HCT116 (cell line): ENCODE measurements around the gene DDX1.

Experiments used
- JUND ChIP-seq: IDR thresholded peaks from 2 replicates; pipeline ENCODE4 v1.6.1; 2012
- POLR2A ChIP-seq: IDR thresholded peaks from 2 replicates; pipeline ENCODE4 v1.7.0; 2011; ENCODE audit warnings: borderline replicate concordance; ENCODE audit not compliant: insufficient read depth, insufficient read length; ENCODE audit errors: extremely low read depth
- RAD21 ChIP-seq: IDR thresholded peaks from 2 replicates; pipeline ENCODE4 v1.6.1; 2012; ENCODE audit warnings: low read depth, mild to moderate bottlenecking
- SIN3A ChIP-seq: IDR thresholded peaks from 2 replicates; pipeline ENCODE4 v1.6.1; 2012; ENCODE audit warnings: low read depth
- SRF ChIP-seq: IDR thresholded peaks from 2 replicates; pipeline ENCODE4 v1.6.1; 2012; ENCODE audit warnings: low read depth
- TF ChIP-seq, protein P1 (sequence below), 3 experiments: fragments of 200-600 bp in 1 of 3; sonication (generic) in 1 of 3; IDR thresholded peaks in 2 of 3; conservative IDR thresholded peaks in 1 of 3; 2 replicates each; pipeline ENCODE4 v1.5.1; 2012 to 2017; ENCODE audit warnings: low read depth in 2 of 3, low read length in 2 of 3, antibody characterized with exemption in 1 of 3, borderline replicate concordance in 1 of 3, control low read depth in 1 of 3, mild to moderate bottlenecking in 1 of 3, mixed read lengths in 1 of 3, mixed run types in 1 of 3, moderate library complexity in 1 of 3; ENCODE audit not compliant: insufficient read depth in 1 of 3

DNA sequence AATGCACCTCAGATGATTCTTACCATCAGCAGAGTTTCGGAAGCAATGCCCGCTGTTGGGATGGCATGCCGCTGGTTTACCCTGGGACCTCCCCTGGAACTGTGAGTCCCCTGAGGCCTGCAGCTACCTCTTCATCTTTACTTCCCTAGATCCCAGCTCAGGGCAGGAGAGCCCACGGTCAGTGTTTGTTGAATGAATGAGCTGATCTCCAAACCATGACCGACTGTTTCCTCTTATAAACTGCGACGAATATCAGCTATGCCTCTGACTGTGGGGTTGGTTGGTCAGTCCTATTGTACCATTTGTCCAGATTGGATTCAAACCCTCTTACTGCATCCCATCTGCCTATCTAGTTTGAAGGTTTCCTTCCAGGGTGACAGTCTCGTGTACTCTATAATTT, 64.4 kb downstream of the DDX1 start:
- TF ChIP-seq, protein P1, sequence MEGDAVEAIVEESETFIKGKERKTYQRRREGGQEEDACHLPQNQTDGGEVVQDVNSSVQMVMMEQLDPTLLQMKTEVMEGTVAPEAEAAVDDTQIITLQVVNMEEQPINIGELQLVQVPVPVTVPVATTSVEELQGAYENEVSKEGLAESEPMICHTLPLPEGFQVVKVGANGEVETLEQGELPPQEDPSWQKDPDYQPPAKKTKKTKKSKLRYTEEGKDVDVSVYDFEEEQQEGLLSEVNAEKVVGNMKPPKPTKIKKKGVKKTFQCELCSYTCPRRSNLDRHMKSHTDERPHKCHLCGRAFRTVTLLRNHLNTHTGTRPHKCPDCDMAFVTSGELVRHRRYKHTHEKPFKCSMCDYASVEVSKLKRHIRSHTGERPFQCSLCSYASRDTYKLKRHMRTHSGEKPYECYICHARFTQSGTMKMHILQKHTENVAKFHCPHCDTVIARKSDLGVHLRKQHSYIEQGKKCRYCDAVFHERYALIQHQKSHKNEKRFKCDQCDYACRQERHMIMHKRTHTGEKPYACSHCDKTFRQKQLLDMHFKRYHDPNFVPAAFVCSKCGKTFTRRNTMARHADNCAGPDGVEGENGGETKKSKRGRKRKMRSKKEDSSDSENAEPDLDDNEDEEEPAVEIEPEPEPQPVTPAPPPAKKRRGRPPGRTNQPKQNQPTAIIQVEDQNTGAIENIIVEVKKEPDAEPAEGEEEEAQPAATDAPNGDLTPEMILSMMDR (IDR thresholded peaks at IDR 0.05 in 2 of 3, conservative IDR thresholded peaks at IDR 0.05 in 1 of 3; ENCODE audit: borderline replicate concordance in 1 of 3, insufficient read depth in 1 of 3, low read depth in 2 of 3, low read length in 2 of 3), result no peak
- no peak for TF ChIP-seq POLR2A
- no peak for TF ChIP-seq JUND
- TF ChIP-seq SRF, result no peak
- TF ChIP-seq SIN3A, result no peak
- no peak for TF ChIP-seq RAD21
